ENCODE results near the gene DNAJC4. TPM values are rescaled to one million over a fixed set of nuclear protein-coding genes. Genes with fewer than 3 reads are reported as not detected.

The DNAJC4 gene
- total and polyA plus RNA-seq, 9 of the 15 experiments (the other 6 are each of a cell fraction or from before 2014, with no cell fraction given) = 4.0 to 32.6 (median 19.9) TPM

DNA sequence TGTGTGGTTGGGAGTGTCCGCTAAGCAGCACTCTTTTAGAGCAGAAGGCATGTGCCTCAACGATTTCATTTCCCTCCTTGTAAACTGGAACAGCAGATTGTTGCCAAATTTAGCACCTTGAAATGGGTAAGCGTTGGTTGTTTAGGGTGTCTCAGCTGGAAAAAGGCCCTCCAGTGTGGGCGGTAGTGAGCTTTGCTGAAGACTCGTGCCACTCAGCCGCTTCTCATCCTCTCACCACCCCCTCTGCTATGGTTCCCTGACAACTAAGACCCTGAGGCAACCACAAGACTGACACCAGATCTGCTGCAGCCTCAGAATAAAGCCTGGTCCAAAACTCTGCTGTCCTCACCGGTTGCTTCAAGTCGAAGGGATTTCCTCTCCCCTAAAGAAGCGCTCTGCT, 33.7 kb upstream of the DNAJC4 start:
- Histone ChIP-seq H3K36me3 (ENCODE audit: control insufficient read depth, insufficient read depth, low read length) (peaks cover 93% of the 10 kb centered on the region), H2AFZ (ENCODE audit: low read depth, low read length) (no peak overlapping the region), H3K27me3 (ENCODE audit: control insufficient read depth in 2 of 2, insufficient read depth in 2 of 2, low read length in 2 of 2) (no peaks in the 10 kb centered on the region), H3K79me2 (ENCODE audit: control insufficient read depth, insufficient read depth, low read length) (peaks cover 15% of the 10 kb centered on the region), H3K4me3 (no peak overlapping the region), H3K4me1 (replicated peaks in 1 of 2; ENCODE audit: control insufficient read depth in 2 of 2, insufficient read depth in 2 of 2, low read length in 2 of 2) (0 out of 5 replicates have a peak, but pooled peaks cover 0 to 3% of the 10 kb centered on the region in 2 experiments), H3K27ac (ENCODE audit: extremely low read depth, low read depth, low read length) (no peak overlapping the region), H3K9me3 (replicated peaks; ENCODE audit: control insufficient read depth, insufficient read depth, low read depth, low read length) (no peaks in the 10 kb centered on the region), H3K9me1 (ENCODE audit: control insufficient read depth, insufficient read depth, low read length) (no peaks in the 10 kb centered on the region), H4K20me1 (replicated peaks; ENCODE audit: control insufficient read depth, insufficient read depth, low read length) (peaks cover 3% of the 10 kb centered on the region; the same call in 1 of the 2 replicates), H3K4me2 (ENCODE audit: insufficient read depth, low read length) (no peak overlapping the region), H3K9ac (ENCODE audit: insufficient read depth in 1 of 2, low read depth in 2 of 2, low read length in 2 of 2) (peak overlapping the region in 1 of 2 experiments; percentile 7; a peak in 1 of 4 replicates)
- ChIA-PET CTCF (ENCODE audit: low intra/inter-chr PET ratio) (no interaction called here), POLR2A (interaction anchor here (0.6 to 2.5 kb wide), 6 partner anchors 9 to 66 kb away, joined by 3 to 13 read pairs (median 5); partner anchors contain the start of genes FERMT3 and STIP1)
- TF ChIP-seq JUND (IDR thresholded peaks at IDR 0.05; ENCODE audit: borderline replicate concordance, low read depth, low read length) = no peak
- no peak for TF ChIP-seq JUND (tag; IDR thresholded peaks at IDR 0.05; ENCODE audit: borderline replicate concordance, low read depth, low read length)
- no peak for TF ChIP-seq PHTF2 (CRISPR knock-in tag; IDR thresholded peaks at IDR 0.05)
- TF ChIP-seq, protein P1, sequence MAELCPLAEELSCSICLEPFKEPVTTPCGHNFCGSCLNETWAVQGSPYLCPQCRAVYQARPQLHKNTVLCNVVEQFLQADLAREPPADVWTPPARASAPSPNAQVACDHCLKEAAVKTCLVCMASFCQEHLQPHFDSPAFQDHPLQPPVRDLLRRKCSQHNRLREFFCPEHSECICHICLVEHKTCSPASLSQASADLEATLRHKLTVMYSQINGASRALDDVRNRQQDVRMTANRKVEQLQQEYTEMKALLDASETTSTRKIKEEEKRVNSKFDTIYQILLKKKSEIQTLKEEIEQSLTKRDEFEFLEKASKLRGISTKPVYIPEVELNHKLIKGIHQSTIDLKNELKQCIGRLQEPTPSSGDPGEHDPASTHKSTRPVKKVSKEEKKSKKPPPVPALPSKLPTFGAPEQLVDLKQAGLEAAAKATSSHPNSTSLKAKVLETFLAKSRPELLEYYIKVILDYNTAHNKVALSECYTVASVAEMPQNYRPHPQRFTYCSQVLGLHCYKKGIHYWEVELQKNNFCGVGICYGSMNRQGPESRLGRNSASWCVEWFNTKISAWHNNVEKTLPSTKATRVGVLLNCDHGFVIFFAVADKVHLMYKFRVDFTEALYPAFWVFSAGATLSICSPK (IDR thresholded peaks at IDR 0.05; ENCODE audit: borderline replicate concordance) = no peak
- TF ChIP-seq NFRKB (IDR thresholded peaks at IDR 0.05; ENCODE audit: low read depth) = no peak
- TF ChIP-seq MYBL2 (IDR thresholded peaks at IDR 0.05; ENCODE audit: low read depth) = no peak
- no peak for TF ChIP-seq MYBL2 (CRISPR knock-in tag; IDR thresholded peaks at IDR 0.05; ENCODE audit: borderline replicate concordance)
- no peak for TF ChIP-seq CSDE1 (IDR thresholded peaks at IDR 0.05)
- no peak for TF ChIP-seq TBP (optimal IDR thresholded peaks at IDR 0.05; ENCODE audit: low read depth, low read length)
- TF ChIP-seq, protein P2, sequence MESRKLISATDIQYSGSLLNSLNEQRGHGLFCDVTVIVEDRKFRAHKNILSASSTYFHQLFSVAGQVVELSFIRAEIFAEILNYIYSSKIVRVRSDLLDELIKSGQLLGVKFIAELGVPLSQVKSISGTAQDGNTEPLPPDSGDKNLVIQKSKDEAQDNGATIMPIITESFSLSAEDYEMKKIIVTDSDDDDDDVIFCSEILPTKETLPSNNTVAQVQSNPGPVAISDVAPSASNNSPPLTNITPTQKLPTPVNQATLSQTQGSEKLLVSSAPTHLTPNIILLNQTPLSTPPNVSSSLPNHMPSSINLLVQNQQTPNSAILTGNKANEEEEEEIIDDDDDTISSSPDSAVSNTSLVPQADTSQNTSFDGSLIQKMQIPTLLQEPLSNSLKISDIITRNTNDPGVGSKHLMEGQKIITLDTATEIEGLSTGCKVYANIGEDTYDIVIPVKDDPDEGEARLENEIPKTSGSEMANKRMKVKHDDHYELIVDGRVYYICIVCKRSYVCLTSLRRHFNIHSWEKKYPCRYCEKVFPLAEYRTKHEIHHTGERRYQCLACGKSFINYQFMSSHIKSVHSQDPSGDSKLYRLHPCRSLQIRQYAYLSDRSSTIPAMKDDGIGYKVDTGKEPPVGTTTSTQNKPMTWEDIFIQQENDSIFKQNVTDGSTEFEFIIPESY (CRISPR knock-in tag; IDR thresholded peaks at IDR 0.05) = no peak
- no peak for TF ChIP-seq KLF1 (tag; IDR thresholded peaks at IDR 0.05)
- no peak for TF ChIP-seq ZNF586 (CRISPR knock-in tag; conservative IDR thresholded peaks at IDR 0.05)
- no peak for TF ChIP-seq ZNF146 (CRISPR knock-in tag; IDR thresholded peaks at IDR 0.05; ENCODE audit: unreplicated experiment)
- TF ChIP-seq, protein P3, sequence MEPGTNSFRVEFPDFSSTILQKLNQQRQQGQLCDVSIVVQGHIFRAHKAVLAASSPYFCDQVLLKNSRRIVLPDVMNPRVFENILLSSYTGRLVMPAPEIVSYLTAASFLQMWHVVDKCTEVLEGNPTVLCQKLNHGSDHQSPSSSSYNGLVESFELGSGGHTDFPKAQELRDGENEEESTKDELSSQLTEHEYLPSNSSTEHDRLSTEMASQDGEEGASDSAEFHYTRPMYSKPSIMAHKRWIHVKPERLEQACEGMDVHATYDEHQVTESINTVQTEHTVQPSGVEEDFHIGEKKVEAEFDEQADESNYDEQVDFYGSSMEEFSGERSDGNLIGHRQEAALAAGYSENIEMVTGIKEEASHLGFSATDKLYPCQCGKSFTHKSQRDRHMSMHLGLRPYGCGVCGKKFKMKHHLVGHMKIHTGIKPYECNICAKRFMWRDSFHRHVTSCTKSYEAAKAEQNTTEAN (CRISPR knock-in tag; IDR thresholded peaks at IDR 0.05) = no peak
- no peak for TF ChIP-seq SMARCC2 (IDR thresholded peaks at IDR 0.05; ENCODE audit: low read depth)
- TF ChIP-seq, protein P4, sequence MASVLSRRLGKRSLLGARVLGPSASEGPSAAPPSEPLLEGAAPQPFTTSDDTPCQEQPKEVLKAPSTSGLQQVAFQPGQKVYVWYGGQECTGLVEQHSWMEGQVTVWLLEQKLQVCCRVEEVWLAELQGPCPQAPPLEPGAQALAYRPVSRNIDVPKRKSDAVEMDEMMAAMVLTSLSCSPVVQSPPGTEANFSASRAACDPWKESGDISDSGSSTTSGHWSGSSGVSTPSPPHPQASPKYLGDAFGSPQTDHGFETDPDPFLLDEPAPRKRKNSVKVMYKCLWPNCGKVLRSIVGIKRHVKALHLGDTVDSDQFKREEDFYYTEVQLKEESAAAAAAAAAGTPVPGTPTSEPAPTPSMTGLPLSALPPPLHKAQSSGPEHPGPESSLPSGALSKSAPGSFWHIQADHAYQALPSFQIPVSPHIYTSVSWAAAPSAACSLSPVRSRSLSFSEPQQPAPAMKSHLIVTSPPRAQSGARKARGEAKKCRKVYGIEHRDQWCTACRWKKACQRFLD (CRISPR knock-in tag; IDR thresholded peaks at IDR 0.05) = no peak
- DNase-seq (ENCODE audit: extremely low read depth in 1 of 4, low spot score in 3 of 4) = no peak
- no peak for FAIRE-seq
- ATAC-seq = no peak
- in situ Hi-C loops (cut with MboI) = no loop called here
- 94% methylated on average over 9 of the region's 9 CpGs for WGBS (ENCODE audit: insufficient coverage, low coverage, missing lambda C conversion rate)
- no TSS peak for BruUV-seq (replicated peaks)
- intact Hi-C loops (cut with micrococcal nuclease) = no loop called here
